GM12892 (cell line): Measurements from ENCODE around the gene HOOK2.

Experiments used
- POLR2A ChIP-seq: IDR thresholded peaks from 2 replicates; pipeline ENCODE4 v1.6.1; 2011; ENCODE audit warnings: low read depth, low read length, control low read depth
- POLR2AphosphoS5 ChIP-seq: IDR thresholded peaks from 2 replicates; pipeline ENCODE4 v1.6.1; 2011; ENCODE audit warnings: low read depth, low read length, control low read depth

GRCh38 chr19:12782424-12783290, 7.3 kb upstream of the HOOK2 start:
- TF ChIP-seq POLR2AphosphoS5 (no peak), POLR2A (peak; percentile 52; the same call in 1 of the 2 replicates)
